Hepatic stellate cell (primary cell): ENCODE data around the gene NPY2R.

Source experiments
- DNase-seq: peaks from one replicate; pipeline ENCODE4 v3.0.0; 2011; ENCODE audit warnings: low spot score

The NPY2R gene

DNA sequence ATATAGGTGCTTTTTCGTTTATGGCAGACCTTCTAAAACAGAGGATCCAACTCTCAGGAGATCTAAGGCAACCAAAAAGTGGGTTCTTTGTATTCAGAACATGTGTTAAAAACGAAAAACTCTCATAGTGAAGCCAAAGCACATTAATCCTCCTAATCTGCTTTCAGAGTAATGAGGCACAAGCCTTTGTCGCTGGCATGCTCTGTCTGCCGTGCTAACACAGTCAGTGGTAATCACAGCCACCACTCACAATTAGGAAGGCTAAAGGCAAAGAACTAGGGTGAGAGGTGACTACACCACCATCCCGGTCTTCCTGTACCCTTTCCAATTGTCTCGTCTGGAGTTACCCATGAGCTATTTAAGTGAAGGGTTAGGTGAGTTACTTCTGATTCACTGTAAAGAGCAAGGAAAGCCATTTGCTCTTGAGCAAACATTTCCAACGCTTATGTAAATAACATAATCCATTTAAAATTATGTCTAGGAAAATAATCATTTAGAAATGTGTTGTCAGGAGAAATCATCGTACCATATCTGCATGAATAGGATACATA lies 40.7 kb downstream of the NPY2R start:
- no peak for DNase-seq

- no peak for DNase-seq
These were observed 43.9 kb downstream of the NPY2R start for GRCh38 chr4:155252327-155252726.

DNA sequence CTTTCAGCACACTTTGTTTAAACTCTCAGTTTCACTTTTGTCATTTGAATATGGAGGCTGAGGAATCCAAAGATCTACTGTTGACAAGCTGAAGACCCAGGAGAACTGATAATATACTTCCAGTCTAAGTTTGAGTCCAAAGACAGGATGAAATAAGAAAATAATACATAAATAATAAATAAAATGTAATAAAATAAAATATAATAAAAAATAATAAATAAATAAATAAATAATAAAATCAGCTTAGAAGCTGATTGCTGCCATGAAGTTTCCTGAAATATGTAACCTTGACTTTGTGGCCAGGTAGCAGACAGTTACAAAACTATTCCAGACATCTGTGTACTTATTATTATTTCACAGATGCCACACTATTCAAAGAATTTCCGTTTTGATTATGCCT lies 55.0 kb downstream of the NPY2R start:
- DNase-seq, result no peak

DNA sequence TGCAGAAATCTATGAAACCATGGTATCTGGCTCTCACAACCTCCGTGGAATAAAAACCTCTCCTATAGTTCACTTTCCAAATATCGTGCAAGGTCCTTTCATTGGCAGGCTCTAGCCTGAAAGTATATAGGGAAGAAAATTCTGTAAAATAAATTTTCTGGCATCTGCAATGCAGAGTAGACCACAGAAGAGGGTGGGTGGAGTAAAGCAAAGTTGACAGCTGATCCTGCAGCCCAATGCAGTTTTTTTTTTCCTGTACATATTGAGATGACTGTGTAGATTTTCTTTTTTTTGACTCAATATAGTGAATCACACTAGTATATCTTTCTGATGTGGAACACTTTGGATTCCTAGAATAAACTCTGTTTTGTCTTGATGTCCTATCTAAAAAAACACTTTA lies 56.7 kb downstream of the NPY2R start:
- DNase-seq, result no peak
